GM12872 (cell line): ENCODE results near the gene ZC3H14.

Experiments used
- CTCF ChIP-seq: IDR thresholded peaks from 3 replicates; pipeline ENCODE4 v1.5.1; 2011; ENCODE audit warnings: low read depth, mild to moderate bottlenecking, low read length, moderate library complexity; ENCODE audit not compliant: insufficient read depth

Gene ZC3H14

GRCh38 chr14:88554457-88555286 lies 8.2 kb upstream of the ZC3H14 start, which contains the start of gene PTPN21:
Gene PTPN21 (minus strand): TSS chr14:88555007. CDS start chr14:88550417, 4,590 bp downstream.
- no peak for TF ChIP-seq CTCF

GRCh38 chr14:88556581-88556980 lies 6.3 kb upstream of the ZC3H14 start:
- no peak for TF ChIP-seq CTCF

- peak; percentile 9; the same call in 1 of the 3 replicates for TF ChIP-seq CTCF
Measured at GRCh38 chr14:88559852-88560251, 3.0 kb upstream of the ZC3H14 start.

GRCh38 chr14:88562532-88562830 lies 356 bp upstream of the ZC3H14 start:
- TF ChIP-seq CTCF, result no peak; the same call in 2 of the 3 replicates

- TF ChIP-seq CTCF, result no peak
Measured at GRCh38 chr14:88563845-88564244, 1.0 kb downstream of the ZC3H14 start.

GRCh38 chr14:88565427-88565826 lies 2.6 kb downstream of the ZC3H14 start:
- TF ChIP-seq CTCF, result no peak

- no peak for TF ChIP-seq CTCF
Measured at GRCh38 chr14:88568196-88568595, 5.4 kb downstream of the ZC3H14 start.
